GM23248 (cell line): ENCODE results near the gene CPNE2. TPM values are rescaled to one million over a fixed set of nuclear protein-coding genes. Genes with fewer than 3 reads are reported as not detected.

ENCODE experiments used
- DNase-seq: peaks from one replicate; pipeline ENCODE4 v3.0.0-alpha.2; 2015
- H2AFZ ChIP-seq: fragments of 200-600 bp; sonication (generic); 2 replicates; pipeline ENCODE4 v1.6.1; 2016; ENCODE audit warnings: antibody characterized with exemption
- H3F3A ChIP-seq: fragments of 200-600 bp; sonication (generic); 2 replicates; pipeline ENCODE4 v1.6.1; 2016; ENCODE audit warnings: mild to moderate bottlenecking, antibody characterized with exemption, mixed run types; ENCODE audit not compliant: insufficient read depth
- H3K27ac ChIP-seq: fragments of 200-600 bp; sonication (generic); 2 replicates; pipeline ENCODE4 v1.5.1; 2016; ENCODE audit warnings: mild to moderate bottlenecking
- H3K27me3 ChIP-seq: fragments of 200-600 bp; sonication (generic); replicated peaks from 2 replicates; pipeline ENCODE4 v1.6.1; 2016; ENCODE audit warnings: mild to moderate bottlenecking; ENCODE audit not compliant: insufficient read depth
- H3K36me3 ChIP-seq: fragments of 200-600 bp; sonication (generic); 2 replicates; pipeline ENCODE4 v1.6.1; 2016; ENCODE audit warnings: low read depth, mild to moderate bottlenecking
- H3K4me1 ChIP-seq: fragments of 200-600 bp; sonication (generic); 2 replicates; pipeline ENCODE4 v1.6.1; 2016; ENCODE audit warnings: mild to moderate bottlenecking; ENCODE audit not compliant: insufficient read depth
- H3K4me2 ChIP-seq: fragments of 200-600 bp; sonication (generic); one replicate; pipeline ENCODE4 v1.6.1; 2016; ENCODE audit warnings: mild to moderate bottlenecking; ENCODE audit not compliant: unreplicated experiment
- H3K4me3 ChIP-seq: fragments of 200-600 bp; sonication (generic); 2 replicates; pipeline ENCODE4 v1.5.1; 2016; ENCODE audit warnings: mild to moderate bottlenecking
- H3K79me2 ChIP-seq: fragments of 200-600 bp; sonication (generic); 2 replicates; pipeline ENCODE4 v1.6.1; 2016; ENCODE audit warnings: mild to moderate bottlenecking; ENCODE audit not compliant: insufficient read depth
- H3K9ac ChIP-seq: fragments of 200-600 bp; sonication (generic); 2 replicates; pipeline ENCODE4 v1.6.1; 2016; ENCODE audit warnings: mild to moderate bottlenecking
- H3K9me2 ChIP-seq: fragments of 200-600 bp; sonication (generic); 2 replicates; pipeline ENCODE4 v1.6.1; 2016; ENCODE audit warnings: mixed run types, mild to moderate bottlenecking, moderate library complexity; ENCODE audit not compliant: insufficient read depth
- H3K9me3 ChIP-seq: fragments of 200-600 bp; sonication (generic); one replicate; pipeline ENCODE4 v1.6.1; 2017; ENCODE audit warnings: low read depth
- H4K20me1 ChIP-seq: fragments of 200-600 bp; sonication (generic); 2 replicates; pipeline ENCODE4 v1.6.0; 2016; ENCODE audit not compliant: insufficient read depth
- EZH2 ChIP-seq: fragments of 200-600 bp; sonication (generic); IDR thresholded peaks from 2 replicates; pipeline ENCODE4 v1.6.1; 2018; ENCODE audit warnings: antibody characterized with exemption, mild to moderate bottlenecking; ENCODE audit not compliant: insufficient read depth, poor library complexity, severe bottlenecking
- EZH2phosphoT487 ChIP-seq: fragments of 200-600 bp; sonication (generic); IDR thresholded peaks from 2 replicates; pipeline ENCODE4 v1.6.1; 2018; ENCODE audit warnings: antibody characterized with exemption, moderate library complexity, mild to moderate bottlenecking, low read depth; ENCODE audit not compliant: insufficient read depth
- WGBS, 2 experiments: methylation state at CpG; one replicate each; pipeline ENCODE4 v1.1.6; 2015 to 2017; ENCODE audit warnings: low lambda C conversion rate in 2 of 2, low coverage in 1 of 2; ENCODE audit errors: missing lambda C conversion rate in 2 of 2; 5-methylcytosine and 5-hydroxymethylcytosine counted together
- in situ Hi-C: fragments of 300-500 bp; cut with MboI; formaldehyde crosslinking; loops from 2 replicates; pipeline ENCODE4 v1.15.0; 2020
- polyA plus RNA-seq: library from polyadenylated mRNA; unstranded; fragments of >200 nt; fragmentation: Nextera tagmentation; extraction: Ambion mirVana; gene quantifications from 2 replicates; pipeline ENCODE4 v1.2.1, GENCODE V29; 2016
- total RNA-seq: library from RNA; depleted of rRNA; stranded (reverse); fragments of >200 nt; shearing (Covaris generic); gene quantifications from 2 replicates; pipeline ENCODE4 v1.2.3, GENCODE V29; 2014; rRNA removed

Gene CPNE2
- total RNA-seq (7.3 and 13.9 TPM in 2 replicates), polyA plus RNA-seq (9.0 and 11.6 TPM in 2 replicates)

DNA sequence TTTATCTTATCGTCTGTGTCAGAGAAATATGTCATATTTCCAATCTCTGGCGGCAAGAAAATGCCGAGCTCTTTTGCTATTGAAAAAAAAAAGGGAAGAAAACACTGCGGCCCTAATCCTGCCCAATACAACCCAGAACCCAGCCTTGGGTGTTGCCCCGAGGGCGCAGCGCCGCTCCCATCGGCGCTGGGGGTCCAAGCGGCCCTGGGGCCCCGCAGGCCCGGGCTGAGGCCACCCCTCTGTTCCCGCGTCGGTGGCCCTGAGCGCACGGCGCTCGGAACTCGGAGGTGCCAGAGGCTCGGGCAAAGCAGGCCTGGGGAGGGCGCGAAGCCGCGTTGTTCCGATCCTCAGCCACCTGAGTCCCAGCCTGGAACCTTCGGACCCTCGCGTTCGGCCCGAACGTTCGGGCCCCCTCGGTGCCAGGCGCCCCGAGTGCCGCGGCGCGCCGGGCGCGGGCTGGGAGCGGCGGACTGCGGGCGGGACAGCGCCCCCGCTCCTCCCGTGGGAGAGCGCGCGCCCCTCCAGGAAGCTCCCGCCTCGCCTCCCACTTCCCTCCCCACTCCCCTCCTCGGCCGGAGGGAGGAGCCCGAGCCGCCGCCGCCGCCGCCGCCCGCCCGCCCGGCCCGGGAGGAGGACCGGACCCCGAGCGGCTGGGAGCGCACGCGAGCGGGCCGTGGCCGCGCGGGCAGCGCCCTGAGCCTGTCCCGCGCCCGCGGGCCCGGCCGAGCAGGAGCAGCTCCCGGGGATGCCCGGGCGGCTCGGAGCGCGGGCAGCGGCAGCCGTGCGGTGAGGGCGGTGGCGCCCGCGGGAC is at the start of gene CPNE2:
TSS of gene CPNE2 (plus strand) at position 609 of the 811 bp plus-strand sequence. CDS start 18,160 bp downstream, outside the sequence.
- no peaks in the 10 kb centered on the region for H3K9me2 ChIP-seq
- WGBS, 2 experiments: 1 to 4% methylated on average over 21 to 68 of the region's 100 CpGs
- TF ChIP-seq EZH2phosphoT487 (no peak), EZH2 (no peak)
- H3K4me2 ChIP-seq: peak within 1 kb of the TSS; percentile 76
- peak within 1 kb of the TSS; percentile 72 for H3K9ac ChIP-seq
- H3F3A ChIP-seq: peaks cover 7% of the 10 kb centered on the region; the same call in 1 of the 2 replicates
- H3K79me2 ChIP-seq: no peaks in the 10 kb centered on the region
- in situ Hi-C loops: no loop called here
- DNase-seq: peak; percentile 64
- peak within 1 kb of the TSS; percentile 77 for H3K4me3 ChIP-seq
- H3K4me1 ChIP-seq: no peaks in the 10 kb centered on the region
- no peaks in the 10 kb centered on the region for H3K36me3 ChIP-seq
- no peaks in the 10 kb centered on the region for H3K9me3 ChIP-seq
- H4K20me1 ChIP-seq: no peaks in the 10 kb centered on the region
- no peaks in the 10 kb centered on the region for H3K27me3 ChIP-seq
- H2AFZ ChIP-seq: peak within 1 kb of the TSS; percentile 89
- H3K27ac ChIP-seq: no peak within 1 kb of the TSS

- peaks cover 3% of the 10 kb centered on the region; the same call in 1 of the 2 replicates for H3K36me3 ChIP-seq
- no peak overlapping the region for H3K27ac ChIP-seq
- no peaks in the 10 kb centered on the region for H3K79me2 ChIP-seq
- WGBS, 2 experiments: 99 to 100% methylated on average over 6 to 9 of the region's 9 CpGs
- no peak for DNase-seq
- H3K4me3 ChIP-seq: no peak overlapping the region
- H3K9me2 ChIP-seq: no peaks in the 10 kb centered on the region
- no peak overlapping the region for H3K4me2 ChIP-seq
- no peak overlapping the region for H3K9ac ChIP-seq
- H4K20me1 ChIP-seq: no peaks in the 10 kb centered on the region
- in situ Hi-C loops: no loop called here
- peaks cover 5% of the 10 kb centered on the region; the same call in 1 of the 2 replicates for H3F3A ChIP-seq
- peaks cover 14% of the 10 kb centered on the region for H3K4me1 ChIP-seq
- TF ChIP-seq EZH2: no peak
- H3K27me3 ChIP-seq: no peaks in the 10 kb centered on the region
- H3K9me3 ChIP-seq: no peaks in the 10 kb centered on the region
- H2AFZ ChIP-seq: no peak overlapping the region
Observed at GRCh38 chr16:57043248-57043647, 49.1 kb upstream of the CPNE2 start.

DNA sequence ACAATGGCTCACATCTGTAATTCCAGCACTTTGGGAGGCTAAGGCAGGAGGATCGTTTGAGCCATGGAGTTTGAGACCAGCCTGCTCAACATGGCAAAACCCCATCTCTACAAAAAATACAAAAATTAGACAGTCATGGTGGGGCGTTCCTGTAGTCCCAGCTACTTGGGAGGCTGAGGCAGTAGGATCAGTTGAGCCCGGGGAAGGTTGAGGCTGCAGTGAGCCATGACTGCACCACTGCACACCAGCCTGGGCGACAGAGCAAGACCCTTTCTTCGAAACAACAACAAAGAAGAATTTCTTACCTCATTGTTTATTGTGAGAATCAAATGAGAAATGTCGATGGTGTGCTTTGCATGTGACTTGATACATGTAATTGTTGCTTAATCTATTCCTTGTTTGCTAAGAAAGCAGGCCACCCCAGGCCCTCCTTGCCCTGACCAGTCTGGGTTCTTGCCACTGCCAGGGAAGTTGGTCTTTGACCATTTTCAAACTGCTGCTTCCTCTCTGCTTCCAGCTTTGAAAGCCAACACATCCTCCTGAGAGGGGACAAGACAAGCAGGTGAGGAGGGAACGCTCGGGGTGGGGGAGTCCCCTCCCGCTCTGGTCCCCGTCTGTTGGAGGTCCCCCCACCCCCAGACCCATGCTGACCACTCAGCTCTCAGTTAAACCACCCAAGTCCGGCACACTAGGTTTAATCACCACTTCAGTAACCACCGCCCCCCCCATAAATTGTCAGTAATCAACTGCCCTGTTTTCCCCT is 47.3 kb upstream of the CPNE2 start:
- H3K79me2 ChIP-seq: no peaks in the 10 kb centered on the region
- H4K20me1 ChIP-seq: no peaks in the 10 kb centered on the region
- H3F3A ChIP-seq: no peaks in the 10 kb centered on the region
- no peak for DNase-seq
- 81 to 83% methylated on average over 12 of the region's 12 CpGs for WGBS, 2 experiments
- no peak overlapping the region for H3K27ac ChIP-seq
- no peaks in the 10 kb centered on the region for H3K9me2 ChIP-seq
- no peak for TF ChIP-seq EZH2phosphoT487
- no peak for TF ChIP-seq EZH2
- no peak overlapping the region for H3K4me3 ChIP-seq
- H3K9me3 ChIP-seq: no peaks in the 10 kb centered on the region
- no peak overlapping the region for H3K4me2 ChIP-seq
- H3K27me3 ChIP-seq: no peaks in the 10 kb centered on the region
- no peaks in the 10 kb centered on the region for H3K4me1 ChIP-seq
- H3K9ac ChIP-seq: no peak overlapping the region
- H2AFZ ChIP-seq: no peak overlapping the region
- in situ Hi-C loops: no loop called here
- H3K36me3 ChIP-seq: peaks cover 3% of the 10 kb centered on the region; the same call in 1 of the 2 replicates

GRCh38 chr16:57045694-57046381 is 46.5 kb upstream of the CPNE2 start:
- H3K9me2 ChIP-seq: no peaks in the 10 kb centered on the region
- no peak overlapping the region for H3K9ac ChIP-seq
- H3K9me3 ChIP-seq: no peaks in the 10 kb centered on the region
- H3K27ac ChIP-seq: no peak overlapping the region
- H3K79me2 ChIP-seq: no peaks in the 10 kb centered on the region
- peak; percentile 75 for DNase-seq
- 37 to 41% methylated on average over 13 of the region's 13 CpGs for WGBS, 2 experiments
- H3F3A ChIP-seq: no peaks in the 10 kb centered on the region
- no peak overlapping the region for H3K4me2 ChIP-seq
- peaks cover 3% of the 10 kb centered on the region; the same call in 1 of the 2 replicates for H3K36me3 ChIP-seq
- no peaks in the 10 kb centered on the region for H3K27me3 ChIP-seq
- H4K20me1 ChIP-seq: no peaks in the 10 kb centered on the region
- H2AFZ ChIP-seq: no peak overlapping the region
- in situ Hi-C loops: no loop called here
- H3K4me1 ChIP-seq: no peaks in the 10 kb centered on the region
- no peak for TF ChIP-seq EZH2
- no peak for TF ChIP-seq EZH2phosphoT487
- H3K4me3 ChIP-seq: no peak overlapping the region
